ENCODE data around the gene BGN.

DNA sequence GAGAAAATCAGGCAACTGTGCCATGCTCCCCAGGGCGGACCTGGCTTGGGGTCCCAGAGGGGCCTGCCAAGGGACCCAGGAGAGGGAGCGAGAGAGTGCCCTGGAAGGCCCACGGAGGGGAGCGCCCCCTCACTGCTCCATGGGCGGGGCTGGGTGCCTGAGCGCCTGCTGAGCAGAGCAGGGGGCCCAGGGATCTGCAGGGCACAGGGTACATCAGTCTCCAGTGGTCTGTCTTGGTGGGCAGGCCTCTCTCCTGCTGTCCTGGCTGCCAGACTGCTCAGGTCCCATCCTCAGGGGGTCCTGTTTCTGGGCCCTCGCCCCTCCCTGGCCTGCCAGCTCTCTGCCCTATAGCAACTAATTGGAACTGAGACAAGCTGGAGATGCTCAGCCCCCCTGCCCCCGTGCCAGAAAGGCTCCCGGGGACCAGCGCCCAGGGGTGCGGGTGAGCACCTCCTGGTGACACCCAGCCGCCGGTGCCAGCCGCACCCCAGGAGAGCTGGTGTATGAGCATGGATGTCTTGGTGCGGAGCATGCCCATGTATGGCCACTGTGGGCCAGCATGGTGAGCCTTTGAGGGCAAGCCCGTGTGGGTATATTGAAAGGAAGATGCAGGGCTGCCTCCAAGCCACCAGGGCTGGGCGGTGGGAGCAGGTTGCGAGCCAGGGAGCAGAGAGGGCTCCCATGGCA, 1.3 kb downstream of the BGN start:
- TF ChIP-seq, protein P1, sequence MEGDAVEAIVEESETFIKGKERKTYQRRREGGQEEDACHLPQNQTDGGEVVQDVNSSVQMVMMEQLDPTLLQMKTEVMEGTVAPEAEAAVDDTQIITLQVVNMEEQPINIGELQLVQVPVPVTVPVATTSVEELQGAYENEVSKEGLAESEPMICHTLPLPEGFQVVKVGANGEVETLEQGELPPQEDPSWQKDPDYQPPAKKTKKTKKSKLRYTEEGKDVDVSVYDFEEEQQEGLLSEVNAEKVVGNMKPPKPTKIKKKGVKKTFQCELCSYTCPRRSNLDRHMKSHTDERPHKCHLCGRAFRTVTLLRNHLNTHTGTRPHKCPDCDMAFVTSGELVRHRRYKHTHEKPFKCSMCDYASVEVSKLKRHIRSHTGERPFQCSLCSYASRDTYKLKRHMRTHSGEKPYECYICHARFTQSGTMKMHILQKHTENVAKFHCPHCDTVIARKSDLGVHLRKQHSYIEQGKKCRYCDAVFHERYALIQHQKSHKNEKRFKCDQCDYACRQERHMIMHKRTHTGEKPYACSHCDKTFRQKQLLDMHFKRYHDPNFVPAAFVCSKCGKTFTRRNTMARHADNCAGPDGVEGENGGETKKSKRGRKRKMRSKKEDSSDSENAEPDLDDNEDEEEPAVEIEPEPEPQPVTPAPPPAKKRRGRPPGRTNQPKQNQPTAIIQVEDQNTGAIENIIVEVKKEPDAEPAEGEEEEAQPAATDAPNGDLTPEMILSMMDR (IDR thresholded peaks at IDR 0.05) = no peak
- no peak for TF ChIP-seq POLR2AphosphoS5 (IDR thresholded peaks at IDR 0.05; ENCODE audit: low read depth, low read length)

All from Panc1 (cell line).